PC-9 (cell line): Measurements from ENCODE around the gene CTPS2.

ENCODE experiments used
- EZH2 ChIP-seq: fragments of 200-600 bp; sonication (generic); IDR thresholded peaks from 2 replicates; pipeline ENCODE4 v1.8.0; 2017; ENCODE audit warnings: antibody characterized with exemption, low read depth
- TF ChIP-seq, protein P1 (sequence below): fragments of 200-600 bp; sonication (generic); conservative IDR thresholded peaks from 2 replicates; pipeline ENCODE4 v1.6.1; 2017; ENCODE audit warnings: mixed run types, antibody characterized with exemption, mild to moderate bottlenecking, moderate library complexity

DNA sequence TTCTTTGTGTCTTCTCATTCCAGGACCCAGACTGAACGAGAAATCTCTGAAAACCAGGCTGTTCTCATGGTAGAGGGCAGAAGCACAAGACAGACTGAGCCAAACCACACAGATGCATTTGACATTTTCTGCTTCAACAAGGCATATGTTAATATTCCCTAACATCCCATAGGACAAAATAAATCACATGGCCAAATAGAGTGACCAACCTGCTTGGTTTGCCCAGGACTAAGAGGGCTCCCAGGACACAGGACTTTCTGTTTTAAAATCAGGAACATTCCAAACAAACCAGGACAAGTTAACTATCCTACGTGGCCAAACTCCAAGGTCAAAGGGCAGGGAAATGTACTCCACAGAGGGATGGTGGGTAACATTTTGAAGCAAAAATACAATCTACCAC, 11.7 kb downstream of the CTPS2 start:
- TF ChIP-seq EZH2 = no peak
- TF ChIP-seq, protein P1, sequence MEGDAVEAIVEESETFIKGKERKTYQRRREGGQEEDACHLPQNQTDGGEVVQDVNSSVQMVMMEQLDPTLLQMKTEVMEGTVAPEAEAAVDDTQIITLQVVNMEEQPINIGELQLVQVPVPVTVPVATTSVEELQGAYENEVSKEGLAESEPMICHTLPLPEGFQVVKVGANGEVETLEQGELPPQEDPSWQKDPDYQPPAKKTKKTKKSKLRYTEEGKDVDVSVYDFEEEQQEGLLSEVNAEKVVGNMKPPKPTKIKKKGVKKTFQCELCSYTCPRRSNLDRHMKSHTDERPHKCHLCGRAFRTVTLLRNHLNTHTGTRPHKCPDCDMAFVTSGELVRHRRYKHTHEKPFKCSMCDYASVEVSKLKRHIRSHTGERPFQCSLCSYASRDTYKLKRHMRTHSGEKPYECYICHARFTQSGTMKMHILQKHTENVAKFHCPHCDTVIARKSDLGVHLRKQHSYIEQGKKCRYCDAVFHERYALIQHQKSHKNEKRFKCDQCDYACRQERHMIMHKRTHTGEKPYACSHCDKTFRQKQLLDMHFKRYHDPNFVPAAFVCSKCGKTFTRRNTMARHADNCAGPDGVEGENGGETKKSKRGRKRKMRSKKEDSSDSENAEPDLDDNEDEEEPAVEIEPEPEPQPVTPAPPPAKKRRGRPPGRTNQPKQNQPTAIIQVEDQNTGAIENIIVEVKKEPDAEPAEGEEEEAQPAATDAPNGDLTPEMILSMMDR = no peak
